Nephron progenitor cell (in vitro differentiated cells): ENCODE measurements around the gene ANKS1B.

Experiments
- DNase-seq: peaks from one replicate; pipeline ENCODE4 v3.0.0; 2021
- H3K27ac Mint-ChIP-seq: 2 replicates; pipeline ENCODE4 v1.8.0; 2021; ENCODE audit warnings: mild to moderate bottlenecking, moderate library complexity, mixed read lengths
- H3K27me3 Mint-ChIP-seq: 2 replicates; pipeline ENCODE4 v1.8.0; 2021; ENCODE audit warnings: mild to moderate bottlenecking, low read depth, mixed read lengths; ENCODE audit not compliant: poor library complexity
- H3K36me3 Mint-ChIP-seq: 2 replicates; pipeline ENCODE4 v1.8.0; 2021; ENCODE audit warnings: low read depth, mixed read lengths
- H3K4me1 Mint-ChIP-seq: 2 replicates; pipeline ENCODE4 v1.8.0; 2021; ENCODE audit warnings: mixed read lengths
- H3K4me3 Mint-ChIP-seq: 2 replicates; pipeline ENCODE4 v1.8.0; 2021; ENCODE audit warnings: mild to moderate bottlenecking, moderate library complexity, mixed read lengths
- H3K9me3 Mint-ChIP-seq: 2 replicates; pipeline ENCODE4 v1.8.0; 2021; ENCODE audit warnings: mild to moderate bottlenecking, moderate library complexity, mixed read lengths
- CTCF ChIP-seq: fragments of 200-600 bp; sonication (generic); IDR thresholded peaks from 2 replicates; pipeline ENCODE4 v1.5.0; 2021; ENCODE audit warnings: antibody characterized with exemption

Gene ANKS1B

GRCh38 chr12:99367181-99367580 is 617.6 kb downstream of the ANKS1B start:
- no peaks in the 10 kb centered on the region for H3K36me3 Mint-ChIP-seq
- no peaks in the 10 kb centered on the region for H3K9me3 Mint-ChIP-seq
- TF ChIP-seq CTCF: no peak
- DNase-seq: no peak
- no peaks in the 10 kb centered on the region for H3K4me1 Mint-ChIP-seq
- H3K4me3 Mint-ChIP-seq: no peak overlapping the region
- no peak overlapping the region for H3K27ac Mint-ChIP-seq
- no peaks in the 10 kb centered on the region for H3K27me3 Mint-ChIP-seq

- H3K4me1 Mint-ChIP-seq: no peaks in the 10 kb centered on the region
- no peaks in the 10 kb centered on the region for H3K9me3 Mint-ChIP-seq
- no peaks in the 10 kb centered on the region for H3K36me3 Mint-ChIP-seq
- DNase-seq: no peak
- no peak for TF ChIP-seq CTCF
- H3K27ac Mint-ChIP-seq: no peak overlapping the region
- H3K4me3 Mint-ChIP-seq: no peak overlapping the region
- H3K27me3 Mint-ChIP-seq: peaks cover 3% of the 10 kb centered on the region
Observed at GRCh38 chr12:99352269-99352668, 632.5 kb downstream of the ANKS1B start.

- no peaks in the 10 kb centered on the region for H3K4me1 Mint-ChIP-seq
- H3K4me3 Mint-ChIP-seq: no peak overlapping the region
- H3K27me3 Mint-ChIP-seq: peaks cover 4% of the 10 kb centered on the region
- TF ChIP-seq CTCF: no peak
- H3K27ac Mint-ChIP-seq: no peak overlapping the region
- no peaks in the 10 kb centered on the region for H3K9me3 Mint-ChIP-seq
- no peak for DNase-seq
- H3K36me3 Mint-ChIP-seq: no peaks in the 10 kb centered on the region
Observed at GRCh38 chr12:99343960-99344359, 640.8 kb downstream of the ANKS1B start.

GRCh38 chr12:99339663-99340062 is 645.1 kb downstream of the ANKS1B start:
- Mint-ChIP-seq H3K4me1 (no peaks in the 10 kb centered on the region), H3K27ac (no peak overlapping the region), H3K9me3 (no peaks in the 10 kb centered on the region), H3K27me3 (peaks cover 4% of the 10 kb centered on the region), H3K4me3 (no peak overlapping the region), H3K36me3 (no peaks in the 10 kb centered on the region)
- DNase-seq: no peak
- TF ChIP-seq CTCF: no peak

GRCh38 chr12:99334285-99335056 is 650.3 kb downstream of the ANKS1B start:
- Mint-ChIP-seq H3K36me3 (no peaks in the 10 kb centered on the region), H3K27ac (no peak overlapping the region)
- no peak for DNase-seq

More at GRCh38 chr12:99334285-99335056, 650.3 kb downstream of the ANKS1B start:
- no peak overlapping the region for H3K4me3 Mint-ChIP-seq
- H3K9me3 Mint-ChIP-seq: no peaks in the 10 kb centered on the region
- peaks cover 3% of the 10 kb centered on the region for H3K27me3 Mint-ChIP-seq
- H3K4me1 Mint-ChIP-seq: no peaks in the 10 kb centered on the region
- no peak for TF ChIP-seq CTCF
